Adrenal gland (tissue), 12 donors: ENCODE data around the gene KRTAP10-3. TPM values are rescaled to one million over a fixed set of nuclear protein-coding genes. Genes with fewer than 3 reads are reported as not detected.

Source experiments
- DNase-seq, 7 donors: peaks; one replicate each; pipeline ENCODE4 v3.0.0-alpha.2; 2019 to 2020
- H3K27ac ChIP-seq, 5 donors: fragments of 200-600 bp; sonication (generic) in 4 of 5; 1 replicate in 3 of 5; 2 replicates in 2 of 5; pipeline versions ENCODE4 v1.5.1 to v1.8.0; 2016 to 2020; ENCODE audit warnings: mild to moderate bottlenecking in 1 of 5
- H3K27me3 ChIP-seq: fragments of 200-600 bp; 2 replicates; pipeline ENCODE4 v1.8.0; 2021
- H3K36me3 ChIP-seq, 2 donors: fragments of 200-600 bp; replicated peaks in 1 of 2; 1 replicate in 1 of 2; 2 replicates in 1 of 2; pipeline versions ENCODE4 v1.5.1 to v1.8.0; 2018 to 2022
- H3K4me1 ChIP-seq, 2 donors: fragments of 200-600 bp; replicated peaks in 1 of 2; 1 replicate in 1 of 2; 2 replicates in 1 of 2; pipeline versions ENCODE4 v1.5.1 to v1.8.0; 2018 to 2021
- H3K4me3 ChIP-seq, 4 donors: fragments of 200-600 bp; sonication (generic) in 3 of 4; one replicate each; pipeline ENCODE4 v1.5.1; 2016 to 2018
- H3K9me3 ChIP-seq, 3 donors: fragments of 200-600 bp; sonication (generic) in 1 of 3; replicated peaks in 1 of 3; 1 replicate in 2 of 3; 2 replicates in 1 of 3; pipeline versions ENCODE4 v1.5.1 to v1.8.0; 2016 to 2021
- POLR2A ChIP-seq, 2 donors: fragments of 450-650 bp; IDR thresholded peaks; one replicate each; pipeline ENCODE4 v1.6.1; 2017; ENCODE audit warnings: antibody characterized with exemption in 2 of 2, mild to moderate bottlenecking in 2 of 2, moderate library complexity in 1 of 2
- WGBS, 4 donors: extraction: QIAGEN DNeasy Blood & Tissue Kit in 2 of 4; methylation state at CpG; one replicate each; pipeline versions ENCODE4 v1.1.5 to v1.1.7; 2013 to 2017; 5-methylcytosine and 5-hydroxymethylcytosine counted together
- intact Hi-C, 2 donors: fragments of 100-400 bp; cut with DNase I; formaldehyde crosslinking; loops; one replicate each; pipeline versions ENCODE4 v1.14.1 to v1.15.0; 2022 to 2023
- polyA plus RNA-seq, 3 donors: library from polyadenylated mRNA; stranded (reverse); fragments of 200-250 nt in 2 of 3; fragments of 350-450 nt in 1 of 3; fragmentation: Illumina TruSeq in 1 of 3; extraction: RNeasy Lipid Tissue Mini Kit (QIAGEN cat#74804) in 1 of 3; gene quantifications; one replicate each; pipeline ENCODE4 v1.2.3, GENCODE V29; 2013 to 2014
- total RNA-seq, 9 donors: library from RNA; depleted of rRNA in 4 of 9; stranded (reverse); fragments of >200 nt in 4 of 9; fragments of 120-200 nt in 1 of 9; fragmentation: NEBNext Ultra II Directional in 1 of 9; extraction: Animal tissue kit (Norgen Biotek cat#: 25700) in 1 of 9; gene quantifications; one replicate each; pipeline versions ENCODE4 v1.1.0 to v1.2.4, GENCODE V29; 2013 to 2023
- TF ChIP-seq, protein P1 (sequence below), 6 experiments: fragments of 450-650 bp in 4 of 6; fragments of 200-600 bp in 2 of 6; sonication (generic) in 1 of 6; IDR thresholded peaks; 1 replicate in 5 of 6; 2 replicates in 1 of 6; pipeline versions ENCODE4 v1.5.1 to v1.8.0; 2016 to 2021; ENCODE audit warnings: antibody characterized with exemption in 6 of 6, mild to moderate bottlenecking in 2 of 6, moderate library complexity in 1 of 6
- donor health status: healthy with polysubstance abuse.
- donor health status: Bipolar disorder and iron deficiency.
- donor health status: DM: yes; HTN: yes; CAD: no.
- donor health status: DM: no; HTN: no; CAD: no.
- donor health status: DM: no; HTN: no; CAD: no.
- donor health status: DM: yes; HTN: yes; CAD: no.

Gene KRTAP10-3
- total and polyA plus RNA-seq, 12 donors, result not detected

DNA sequence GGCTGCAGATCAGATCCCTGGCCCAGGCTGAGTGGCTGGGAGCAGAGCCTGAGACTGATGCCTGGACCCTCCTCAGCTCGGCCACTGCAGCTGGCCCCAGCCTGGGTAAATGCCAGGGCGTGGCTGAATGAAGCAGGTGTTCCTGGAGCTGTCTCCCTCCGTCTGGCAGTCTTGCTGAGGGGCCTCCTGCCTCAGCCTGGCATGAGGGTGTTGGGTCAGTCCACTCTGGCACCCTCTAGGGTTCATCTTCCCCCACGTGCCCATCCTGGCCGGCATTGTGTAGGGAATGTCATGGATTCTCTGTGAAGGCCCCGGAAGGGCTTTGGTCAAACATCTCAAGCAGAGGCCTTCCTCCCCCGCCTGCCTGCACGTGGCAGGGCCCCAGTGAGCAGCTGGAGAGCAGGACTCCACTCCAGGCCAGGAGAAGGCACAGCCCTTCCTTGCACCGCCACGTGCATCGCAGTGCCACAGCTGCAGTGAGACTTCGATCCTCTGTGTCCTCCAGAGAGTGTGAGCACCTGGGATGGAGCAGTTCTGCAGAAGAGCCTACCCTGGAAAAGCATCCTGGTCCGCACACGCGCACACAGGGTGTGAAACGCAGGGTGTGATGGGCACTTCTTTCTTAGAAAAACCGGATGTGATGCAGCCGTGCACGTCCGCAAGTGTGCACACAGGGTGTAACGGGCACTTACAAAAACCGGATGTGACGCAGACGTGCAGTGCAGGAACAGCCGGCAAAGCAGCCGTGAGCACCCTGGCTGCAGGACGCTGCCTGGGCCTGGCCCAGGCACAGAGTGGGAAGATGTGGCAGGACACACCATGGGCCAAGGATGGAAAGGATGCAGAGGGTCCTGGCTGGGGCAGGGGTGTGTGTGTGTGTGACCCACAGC, 10.3 kb upstream of the KRTAP10-3 start:
- H3K36me3 ChIP-seq, result no peaks in the 10 kb centered on the region
- H3K27me3 ChIP-seq, result no peaks in the 10 kb centered on the region
- WGBS, 4 donors, result 70 to 76% (median 74%) methylated on average over 20 to 27 of the region's 27 CpGs
- no peak for TF ChIP-seq POLR2A (IDR thresholded peaks at IDR 0.05)
- TF ChIP-seq, protein P1, sequence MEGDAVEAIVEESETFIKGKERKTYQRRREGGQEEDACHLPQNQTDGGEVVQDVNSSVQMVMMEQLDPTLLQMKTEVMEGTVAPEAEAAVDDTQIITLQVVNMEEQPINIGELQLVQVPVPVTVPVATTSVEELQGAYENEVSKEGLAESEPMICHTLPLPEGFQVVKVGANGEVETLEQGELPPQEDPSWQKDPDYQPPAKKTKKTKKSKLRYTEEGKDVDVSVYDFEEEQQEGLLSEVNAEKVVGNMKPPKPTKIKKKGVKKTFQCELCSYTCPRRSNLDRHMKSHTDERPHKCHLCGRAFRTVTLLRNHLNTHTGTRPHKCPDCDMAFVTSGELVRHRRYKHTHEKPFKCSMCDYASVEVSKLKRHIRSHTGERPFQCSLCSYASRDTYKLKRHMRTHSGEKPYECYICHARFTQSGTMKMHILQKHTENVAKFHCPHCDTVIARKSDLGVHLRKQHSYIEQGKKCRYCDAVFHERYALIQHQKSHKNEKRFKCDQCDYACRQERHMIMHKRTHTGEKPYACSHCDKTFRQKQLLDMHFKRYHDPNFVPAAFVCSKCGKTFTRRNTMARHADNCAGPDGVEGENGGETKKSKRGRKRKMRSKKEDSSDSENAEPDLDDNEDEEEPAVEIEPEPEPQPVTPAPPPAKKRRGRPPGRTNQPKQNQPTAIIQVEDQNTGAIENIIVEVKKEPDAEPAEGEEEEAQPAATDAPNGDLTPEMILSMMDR (IDR thresholded peaks at IDR 0.05), result no peak
- H3K4me3 ChIP-seq, result no peak overlapping the region
- H3K9me3 ChIP-seq, result no peaks in the 10 kb centered on the region
- intact Hi-C loops, result no loop called here
- H3K27ac ChIP-seq, result no peak overlapping the region
- no peaks in the 10 kb centered on the region for H3K4me1 ChIP-seq
- peak in 1 of 7 donors; percentile 43 for DNase-seq

DNA sequence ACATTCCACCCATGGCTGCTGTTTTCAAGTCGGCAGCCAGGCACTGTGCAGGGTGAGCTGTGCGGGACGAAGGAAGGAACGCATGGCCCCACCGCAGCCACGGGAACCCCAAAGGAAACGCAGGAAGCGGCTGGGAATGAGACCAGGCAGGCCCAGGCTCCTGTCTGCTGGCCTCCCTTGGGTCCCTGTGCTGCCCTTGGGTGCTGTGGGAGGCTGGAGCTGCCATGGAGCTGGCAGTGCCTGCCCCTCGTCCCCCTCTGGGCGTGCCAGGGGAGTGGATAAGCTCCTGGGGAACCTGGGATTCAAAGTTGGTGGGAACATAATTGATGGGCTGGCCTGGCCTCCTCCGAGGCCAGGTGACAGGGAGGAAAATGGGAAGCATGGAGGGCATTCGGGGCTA, 9.7 kb upstream of the KRTAP10-3 start:
- no peaks in the 10 kb centered on the region for H3K9me3 ChIP-seq
- no peaks in the 10 kb centered on the region for H3K4me1 ChIP-seq
- WGBS, 4 donors, result 70 to 75% (median 73%) methylated on average over 11 to 12 of the region's 12 CpGs
- no peaks in the 10 kb centered on the region for H3K36me3 ChIP-seq
- no peaks in the 10 kb centered on the region for H3K27me3 ChIP-seq
- TF ChIP-seq POLR2A (IDR thresholded peaks at IDR 0.05), result no peak
- TF ChIP-seq, protein P1 (IDR thresholded peaks at IDR 0.05), result no peak
- no peak overlapping the region for H3K27ac ChIP-seq
- intact Hi-C loops, result no loop called here
- no peak overlapping the region for H3K4me3 ChIP-seq
- DNase-seq, result no peak

DNA sequence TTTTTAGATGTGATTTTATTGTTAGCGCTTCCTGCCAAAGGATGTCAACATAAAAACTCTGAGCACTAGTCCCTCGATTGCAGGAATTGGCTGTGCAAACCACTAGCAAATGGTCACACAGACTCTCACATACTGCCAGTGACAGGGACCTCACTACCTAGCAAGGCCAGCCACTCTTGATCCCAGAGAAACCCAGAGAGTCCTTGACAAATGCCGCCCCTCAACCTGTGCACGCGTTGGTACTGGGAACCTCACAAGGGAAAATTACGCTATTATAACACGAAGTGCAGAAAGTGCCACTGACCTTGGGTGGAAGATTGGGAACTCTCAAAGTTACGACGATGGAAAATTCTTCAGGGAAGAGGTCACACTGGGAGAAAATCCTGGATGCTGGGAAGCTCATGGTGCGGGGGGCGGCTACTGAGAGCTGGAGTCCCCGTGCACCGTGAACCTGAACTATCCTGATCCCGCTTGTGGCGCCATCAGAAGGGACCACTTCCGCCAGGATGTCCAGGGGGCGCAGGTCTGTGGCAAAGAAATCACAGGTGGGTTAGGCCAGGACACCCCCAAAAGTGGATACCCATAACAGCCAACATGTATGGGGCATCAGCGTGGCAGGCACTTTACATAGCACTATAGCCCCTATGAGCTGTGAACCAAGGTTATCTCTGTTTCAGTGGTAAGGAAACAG, 9.0 kb upstream of the KRTAP10-3 start:
- DNase-seq, result peak in 1 of 7 donors; percentile 24
- 78 to 87% (median 85%) methylated on average over 17 to 18 of the region's 18 CpGs for WGBS, 4 donors
- no peaks in the 10 kb centered on the region for H3K4me1 ChIP-seq
- H3K27ac ChIP-seq, result no peak overlapping the region
- H3K36me3 ChIP-seq, result no peaks in the 10 kb centered on the region
- no peak overlapping the region for H3K4me3 ChIP-seq
- H3K9me3 ChIP-seq, result no peaks in the 10 kb centered on the region
- TF ChIP-seq POLR2A (IDR thresholded peaks at IDR 0.05), result no peak
- TF ChIP-seq, protein P1 (IDR thresholded peaks at IDR 0.05), result no peak
- intact Hi-C loops, result no loop called here
- no peaks in the 10 kb centered on the region for H3K27me3 ChIP-seq

DNA sequence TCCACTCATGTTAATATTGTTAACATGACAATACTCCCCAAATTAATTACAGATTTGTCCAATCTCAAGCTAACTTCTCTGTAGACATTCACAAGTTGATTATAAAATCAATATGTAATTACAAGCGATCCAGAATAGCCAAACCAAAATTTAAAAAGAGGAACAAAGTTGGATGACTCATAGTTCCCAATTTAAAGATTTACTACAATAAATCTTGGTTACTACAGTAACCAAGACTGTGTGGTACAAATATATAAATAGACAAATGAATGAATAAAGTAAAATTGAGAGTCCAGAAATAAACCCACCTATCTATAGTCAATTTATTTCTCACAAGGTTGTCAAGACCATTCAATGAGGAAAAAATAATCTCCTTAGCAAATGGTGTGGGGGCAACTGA, 7.8 kb upstream of the KRTAP10-3 start:
- Histone ChIP-seq H3K9me3 (no peaks in the 10 kb centered on the region), H3K4me3 (no peak overlapping the region), H3K4me1 (no peaks in the 10 kb centered on the region), H3K36me3 (no peaks in the 10 kb centered on the region), H3K27ac (no peak overlapping the region), H3K27me3 (no peaks in the 10 kb centered on the region)
- TF ChIP-seq, protein P1 (IDR thresholded peaks at IDR 0.05), result no peak
- no peak for TF ChIP-seq POLR2A (IDR thresholded peaks at IDR 0.05)
- 67 to 84% (median 78%) methylated on average over 1 of the region's 1 CpG for WGBS, 4 donors
- intact Hi-C loops, result no loop called here
- DNase-seq, result no peak
